K562 (cell line): ENCODE data around the gene B4GALNT4. TPM values are rescaled to one million over a fixed set of nuclear protein-coding genes. Genes with fewer than 3 reads are reported as not detected.
A peak's percentile ranks its signal among the peaks of the same experiment; 100 is the strongest.

Experiments
- BRD9 ChIP-seq: fragments of 450-650 bp; IDR thresholded peaks from 2 replicates; pipeline ENCODE4 v1.6.1; 2018; ENCODE audit warnings: low read depth; ENCODE audit not compliant: partially characterized antibody
- DMBX1 ChIP-seq: fragments of 250-450 bp; sonication (Bioruptor Pico); IDR thresholded peaks from 2 replicates; pipeline ENCODE4 v1.8.0; 2022; ENCODE audit warnings: inconsistent platforms, mild to moderate bottlenecking, moderate library complexity, borderline replicate concordance
- E2F3 ChIP-seq: fragments of 250-450 bp; sonication (Bioruptor Pico); IDR thresholded peaks from 2 replicates; pipeline ENCODE4 v1.4.0; 2020; ENCODE audit warnings: mild to moderate bottlenecking
- ETV6 ChIP-seq, 3 experiments: fragments of 150-350 bp in 1 of 3; sonication (generic) in 1 of 3; formaldehyde crosslinking in 1 of 3; IDR thresholded peaks; 2 replicates each; pipeline versions ENCODE4 v1.6.1 to v1.8.0; 2014 to 2022; ENCODE audit warnings: borderline replicate concordance in 2 of 3, low read depth in 2 of 3, antibody characterized with exemption in 1 of 3, low read length in 1 of 3, mild to moderate bottlenecking in 1 of 3, missing genetic modification reagents in 1 of 3
- FOS ChIP-seq: IDR thresholded peaks from 3 replicates; pipeline ENCODE4 v1.6.1; 2011; ENCODE audit not compliant: insufficient read length; ENCODE audit errors: extremely low read depth
- MIER1 ChIP-seq: fragments of 450-650 bp; IDR thresholded peaks from 2 replicates; pipeline ENCODE4 v1.6.1; 2016; ENCODE audit warnings: antibody characterized with exemption, mild to moderate bottlenecking, low read depth
- MTA2 ChIP-seq: fragments of 450-650 bp; IDR thresholded peaks from 2 replicates; pipeline ENCODE4 v1.6.1; 2016; ENCODE audit warnings: low read depth
- PML ChIP-seq: IDR thresholded peaks from 2 replicates; pipeline ENCODE4 v1.6.1; 2012; ENCODE audit warnings: low read length, inconsistent platforms
- RAD21 ChIP-seq, 2 experiments: fragments of 250-450 bp in 1 of 2; fragments of 450-650 bp in 1 of 2; sonication (Bioruptor Pico) in 1 of 2; formaldehyde crosslinking in 1 of 2; IDR thresholded peaks in 1 of 2; conservative IDR thresholded peaks in 1 of 2; 2 replicates each; pipeline versions ENCODE4 v1.4.0 to v1.8.0; 2020 to 2022; ENCODE audit warnings: mild to moderate bottlenecking in 2 of 2, moderate library complexity in 1 of 2
- RBM14 ChIP-seq: fragments of 200-400 bp; formaldehyde crosslinking; IDR thresholded peaks from 2 replicates; pipeline ENCODE4 v1.6.1; 2018; ENCODE audit warnings: low read depth, mild to moderate bottlenecking, low read length, moderate library complexity, borderline replicate concordance; ENCODE audit not compliant: insufficient read depth
- RBM17 ChIP-seq: fragments of 200-400 bp; formaldehyde crosslinking; IDR thresholded peaks from 2 replicates; pipeline ENCODE4 v1.6.1; 2017; ENCODE audit warnings: low read depth, mild to moderate bottlenecking, low read length, borderline replicate concordance
- TCF3 ChIP-seq: sonication (generic); formaldehyde crosslinking; IDR thresholded peaks from 2 replicates; pipeline ENCODE4 v1.4.0; 2020; ENCODE audit warnings: mild to moderate bottlenecking, missing genetic modification reagents
- TCFL5 ChIP-seq: fragments of 250-450 bp; sonication (Bioruptor Pico); conservative IDR thresholded peaks from 2 replicates; pipeline ENCODE4 v1.6.1; 2021; ENCODE audit warnings: mild to moderate bottlenecking, moderate library complexity, matching md5 sums
- ZNF165 ChIP-seq: fragments of 250-450 bp; sonication (Bioruptor Pico); IDR thresholded peaks from 2 replicates; pipeline ENCODE4 v1.4.0; 2020; ENCODE audit warnings: borderline replicate concordance
- ZNF347 ChIP-seq: fragments of 450-650 bp; formaldehyde crosslinking; IDR thresholded peaks from 2 replicates; pipeline ENCODE4 v1.4.0; 2020; ENCODE audit warnings: low read depth, mild to moderate bottlenecking, moderate library complexity
- ZZZ3 ChIP-seq: fragments of 450-650 bp; IDR thresholded peaks from 2 replicates; pipeline ENCODE4 v1.6.1; 2016; ENCODE audit warnings: antibody characterized with exemption, mild to moderate bottlenecking, moderate library complexity
- polyA plus RNA-seq, 8 experiments: library from polyadenylated mRNA; depleted of rRNA in 4 of 8; stranded (reverse) in 5 of 8; unstranded in 3 of 8; fragments of >200 nt; fragmentation: Nextera tagmentation in 2 of 8; fragmentation: Illumina TruSeq in 1 of 8; extraction: Ambion mirVana in 2 of 8; extraction: Trizol in 1 of 8; gene quantifications; 2 replicates each; pipeline versions ENCODE4 v1.2.1 to v1.2.3, GENCODE V29; 2011 to 2014; ENCODE audit warnings: inconsistent platforms in 1 of 8, missing spikeins in 1 of 8
- total RNA-seq, 7 experiments: library from RNA; depleted of rRNA in 6 of 7; stranded (reverse); fragments of >200 nt in 6 of 7; fragmentation: Illumina TruSeq in 2 of 7; extraction: Trizol in 2 of 7; gene quantifications; 2 replicates each; pipeline versions ENCODE4 v1.2.1 to v1.2.3, GENCODE V29; 2011 to 2021; ENCODE audit warnings: low replicate concordance in 1 of 7
- TF ChIP-seq, protein P1 (sequence below): fragments of 450-650 bp; formaldehyde crosslinking; IDR thresholded peaks from 2 replicates; pipeline ENCODE4 v1.4.0; 2022; ENCODE audit warnings: missing genetic modification characterization

Gene B4GALNT4
- total and polyA plus RNA-seq, 9 of the 15 experiments (the other 6 are each of a cell fraction or from before 2014, with no cell fraction given): 0.20 to 37.1 (median 10.8) TPM; not detected in 1

DNA sequence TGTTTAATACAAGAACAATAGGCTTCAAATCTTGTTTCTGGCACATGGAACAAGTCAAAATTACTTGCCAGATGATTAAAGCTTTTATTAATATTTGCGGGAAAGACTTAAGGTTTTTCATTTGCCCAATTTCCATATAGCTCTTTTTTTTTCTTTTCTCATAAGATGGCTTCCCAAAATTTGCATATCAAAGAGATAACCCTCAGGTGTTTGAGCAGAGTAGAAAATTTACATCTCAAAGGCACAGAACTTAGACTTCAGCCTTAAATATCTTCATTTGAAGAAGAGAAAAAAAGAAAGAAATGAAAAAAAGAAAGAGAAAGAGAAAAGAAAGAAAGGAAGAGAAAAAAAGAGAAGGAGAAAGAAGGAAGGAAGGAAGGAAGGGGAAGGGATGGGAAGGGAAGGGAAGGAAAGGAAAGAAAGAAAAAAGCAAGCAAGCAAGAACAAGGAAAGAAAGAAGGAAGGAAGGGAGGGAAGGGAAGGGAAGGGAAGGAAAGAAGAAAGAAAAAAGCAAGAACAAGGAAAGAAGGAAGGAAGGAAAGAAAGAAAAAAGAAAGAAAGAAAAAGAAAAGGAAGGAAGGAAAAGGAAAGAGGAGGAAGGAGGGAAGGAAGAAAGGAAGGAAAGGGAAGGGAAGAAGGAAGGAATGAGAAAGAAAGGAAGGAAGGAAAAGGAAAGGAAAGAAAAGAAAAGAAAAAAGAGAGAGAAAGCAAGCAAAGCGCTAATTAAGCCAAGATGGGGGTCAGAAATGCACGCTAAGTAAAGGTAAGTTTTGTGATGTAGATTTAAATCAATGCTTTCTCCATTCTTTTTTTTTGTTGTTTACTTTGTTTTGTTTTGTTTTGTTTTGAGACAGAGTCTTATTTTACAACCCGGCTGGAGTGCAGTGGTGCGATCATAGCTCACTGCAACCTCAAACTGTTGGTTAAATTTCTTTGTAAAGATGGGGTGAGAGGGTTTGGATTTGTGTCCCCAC, 28.5 kb upstream of the B4GALNT4 start (continued):
- peak; percentile 70 for TF ChIP-seq BRD9
- TF ChIP-seq, protein P1, sequence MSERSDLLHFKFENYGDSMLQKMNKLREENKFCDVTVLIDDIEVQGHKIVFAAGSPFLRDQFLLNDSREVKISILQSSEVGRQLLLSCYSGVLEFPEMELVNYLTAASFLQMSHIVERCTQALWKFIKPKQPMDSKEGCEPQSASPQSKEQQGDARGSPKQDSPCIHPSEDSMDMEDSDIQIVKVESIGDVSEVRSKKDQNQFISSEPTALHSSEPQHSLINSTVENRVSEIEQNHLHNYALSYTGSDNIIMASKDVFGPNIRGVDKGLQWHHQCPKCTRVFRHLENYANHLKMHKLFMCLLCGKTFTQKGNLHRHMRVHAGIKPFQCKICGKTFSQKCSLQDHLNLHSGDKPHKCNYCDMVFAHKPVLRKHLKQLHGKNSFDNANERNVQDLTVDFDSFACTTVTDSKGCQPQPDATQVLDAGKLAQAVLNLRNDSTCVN (CRISPR knock-in tag): peak; percentile 82; the same call in 1 of the 2 replicates
- TF ChIP-seq ZNF165 (CRISPR knock-in tag): no peak
- TF ChIP-seq RBM14: no peak
- TF ChIP-seq RBM17: 0 out of 2 replicates have a peak, but pooled peaks have one; percentile 29
- TF ChIP-seq DMBX1 (CRISPR knock-in tag): no peak
- no peak for TF ChIP-seq TCFL5 (CRISPR knock-in tag)
- peak; percentile 21; the same call in 1 of the 2 replicates for TF ChIP-seq MTA2
- no peak for TF ChIP-seq RAD21 (CRISPR knock-in tag; conservative IDR thresholded peaks at IDR 0.05 in 1 of 2, IDR thresholded peaks at IDR 0.05 in 1 of 2)
- no peak for TF ChIP-seq PML
- TF ChIP-seq FOS: no peak
- TF ChIP-seq ZNF347 (CRISPR knock-in tag): no peak
- no peak for TF ChIP-seq ETV6 (IDR thresholded peaks at IDR 0.05; ENCODE audit: borderline replicate concordance in 1 of 2, low read depth in 2 of 2, low read length in 1 of 2)
- TF ChIP-seq ETV6 (CRISPR knock-in tag; IDR thresholded peaks at IDR 0.05; ENCODE audit: borderline replicate concordance): no peak
- no peak for TF ChIP-seq TCF3
- TF ChIP-seq MIER1: peak; percentile 69
- no peak for TF ChIP-seq E2F3
- peak; percentile 31; the same call in 1 of the 2 replicates for TF ChIP-seq ZZZ3
